ENCODE measurements around the gene ZPBP2.

Gene ZPBP2

DNA sequence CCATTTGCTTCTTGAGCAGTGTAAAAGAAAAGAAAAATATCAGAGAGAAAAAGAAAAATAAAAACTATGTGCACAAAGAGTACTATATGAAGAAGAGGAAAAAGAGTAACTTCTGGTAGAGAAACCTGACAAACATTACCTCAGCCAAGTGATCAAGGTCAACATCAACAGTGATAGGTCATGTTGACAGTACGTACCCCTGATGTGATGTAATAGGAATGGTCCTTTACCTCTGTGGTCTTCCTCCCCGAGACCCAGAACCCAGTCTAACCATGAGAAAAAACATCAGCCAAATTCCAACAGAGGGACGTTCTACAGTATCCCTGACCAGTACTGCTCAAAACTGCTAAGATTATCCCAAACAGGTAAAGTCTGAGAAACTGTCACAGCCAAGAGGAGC lies 46.0 kb downstream of the ZPBP2 start:
- no peak for DNase-seq
- no peak for ATAC-seq

DNA sequence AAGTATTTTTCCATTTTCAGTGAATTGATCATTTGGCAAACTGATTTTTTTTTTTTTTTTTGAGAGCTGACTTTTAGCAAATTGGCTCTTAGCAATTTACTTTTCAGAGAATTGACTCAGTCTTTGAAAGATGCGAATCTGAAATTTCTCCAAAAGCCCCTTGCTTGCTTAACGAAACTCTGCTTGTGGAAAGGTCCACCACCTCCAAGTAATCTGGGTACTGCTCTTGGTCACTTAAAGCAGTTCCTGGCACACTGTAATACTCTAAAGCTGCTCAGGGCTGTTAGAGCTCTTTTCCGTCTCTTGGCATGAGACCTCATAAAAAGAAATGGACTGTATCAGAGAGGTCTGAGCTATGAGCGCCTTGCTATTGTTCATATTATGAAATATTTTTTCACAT lies 47.6 kb downstream of the ZPBP2 start:
- peak; percentile 38 for ATAC-seq

DNA sequence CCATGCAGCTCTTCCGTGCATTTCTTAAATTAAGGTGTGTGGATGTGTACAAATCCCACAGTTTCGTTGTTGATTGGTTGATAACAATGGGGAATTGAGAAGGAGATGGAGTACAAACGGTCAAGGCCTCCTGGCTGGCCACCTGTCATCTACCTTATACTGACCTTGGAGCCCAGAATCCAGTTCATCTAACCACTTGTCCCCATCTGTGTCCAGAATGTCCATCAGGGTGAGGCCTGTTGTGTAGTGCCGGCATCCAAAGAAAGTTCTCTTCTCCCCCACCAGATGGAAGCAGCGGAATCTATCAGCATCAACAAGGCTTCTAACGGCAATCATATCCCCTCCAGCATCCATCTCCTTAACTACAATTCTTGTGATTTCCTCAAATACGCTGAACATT lies 48.9 kb downstream of the ZPBP2 start:
- DNase-seq (no peak), ATAC-seq (no peak)

More for the DNA sequence above, 47.6 kb downstream of the ZPBP2 start:
- no peak for DNase-seq

DNA sequence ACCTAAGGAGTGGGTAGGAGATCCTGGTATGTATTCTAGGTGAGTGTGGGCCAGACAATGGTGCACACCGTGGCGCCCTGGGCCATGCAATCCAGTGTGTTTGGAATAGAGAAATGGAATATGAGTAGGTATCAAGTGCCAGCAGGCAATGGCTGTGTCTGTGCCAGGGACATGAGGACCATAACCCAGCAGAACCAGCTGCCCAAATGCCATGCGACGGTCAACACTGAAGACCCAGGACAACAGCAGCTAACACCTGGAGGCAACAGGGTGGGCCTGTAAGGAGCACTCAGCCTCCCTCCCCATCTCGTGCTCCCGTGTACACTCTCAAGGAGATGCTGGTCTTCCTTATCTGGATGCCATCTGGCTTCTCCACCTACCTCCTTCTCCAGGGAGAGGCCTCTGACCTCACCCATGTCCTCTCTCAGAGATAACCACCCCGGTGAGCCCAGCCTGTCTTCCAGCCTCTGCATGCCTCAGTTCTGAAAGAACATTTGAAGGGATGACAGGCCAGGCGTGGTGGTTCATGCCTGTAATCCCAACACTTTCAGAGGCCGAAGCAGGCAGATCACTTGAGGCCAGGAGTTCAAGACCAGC lies 51.2 kb downstream of the ZPBP2 start:
- DNase-seq: no peak
- no peak for ATAC-seq

DNA sequence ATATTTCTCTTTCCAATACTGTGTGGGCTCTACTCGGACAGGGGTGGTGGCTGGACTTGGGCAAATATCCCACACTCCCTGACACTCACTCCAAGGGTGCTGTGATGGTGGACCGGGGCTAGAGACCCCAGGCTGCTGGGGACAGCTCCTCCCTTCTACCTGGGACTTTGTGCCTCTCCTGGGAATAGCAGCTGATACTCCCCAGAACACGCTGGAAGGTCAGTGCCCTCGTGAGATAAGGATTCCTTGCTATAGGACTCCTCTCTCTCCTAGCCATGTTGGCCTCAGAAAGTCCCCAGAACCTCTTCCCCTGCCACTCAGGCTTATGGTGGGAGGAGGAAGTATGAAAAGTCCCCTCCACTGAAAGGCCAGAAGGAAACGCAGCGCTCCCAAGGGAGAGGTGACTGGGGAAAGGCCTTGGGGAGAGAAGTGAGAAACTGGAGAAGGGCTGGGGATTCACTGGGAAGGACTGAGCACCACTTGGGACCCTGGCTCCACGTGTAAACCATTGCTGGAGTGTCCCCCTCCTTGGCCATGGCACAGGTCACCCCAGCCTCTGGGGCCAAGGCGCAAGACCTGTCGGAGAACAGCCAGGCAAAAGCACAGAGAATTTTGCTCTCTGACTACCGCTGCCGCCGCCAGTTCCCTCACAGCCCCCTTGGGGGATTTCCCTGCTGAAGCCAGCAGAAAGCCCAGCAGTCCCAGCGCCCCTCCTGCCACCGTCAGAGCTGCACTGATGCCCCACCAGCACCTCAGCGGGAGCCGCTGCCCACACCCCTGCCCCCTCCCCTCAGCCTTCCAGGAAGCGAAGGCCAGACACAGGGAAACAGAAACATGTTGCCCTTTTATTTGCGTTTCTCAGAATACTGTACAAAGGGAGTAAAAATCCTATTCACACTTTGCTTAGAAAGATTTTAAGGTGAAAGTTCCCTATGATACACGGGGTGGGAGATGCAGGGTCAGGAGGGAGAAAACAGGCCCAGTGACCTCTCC lies 52.5 kb downstream of the ZPBP2 start:
- ATAC-seq (peak; percentile 78), DNase-seq (peak; percentile 79)

DNA sequence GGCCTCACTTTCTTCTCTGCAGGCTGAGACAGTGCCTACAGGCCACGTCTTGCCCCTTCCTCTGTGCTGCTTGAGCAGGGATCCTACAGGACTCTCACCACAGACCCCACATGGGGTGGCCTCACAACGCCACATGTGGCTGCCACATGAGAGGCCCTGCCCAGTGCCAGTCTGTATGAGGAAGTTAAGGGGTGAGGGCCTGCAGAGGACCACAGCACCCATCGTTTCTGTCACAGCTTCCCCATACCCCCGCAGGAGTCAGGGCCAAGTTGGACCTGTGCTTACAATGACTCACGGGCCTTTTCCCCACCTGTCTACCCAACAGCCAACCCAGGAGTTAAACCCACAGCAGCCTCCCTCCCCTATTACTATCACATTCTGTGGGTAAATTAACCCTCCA lies 53.3 kb downstream of the ZPBP2 start:
- ATAC-seq: peak; percentile 69
- DNase-seq: peak; percentile 60

DNA sequence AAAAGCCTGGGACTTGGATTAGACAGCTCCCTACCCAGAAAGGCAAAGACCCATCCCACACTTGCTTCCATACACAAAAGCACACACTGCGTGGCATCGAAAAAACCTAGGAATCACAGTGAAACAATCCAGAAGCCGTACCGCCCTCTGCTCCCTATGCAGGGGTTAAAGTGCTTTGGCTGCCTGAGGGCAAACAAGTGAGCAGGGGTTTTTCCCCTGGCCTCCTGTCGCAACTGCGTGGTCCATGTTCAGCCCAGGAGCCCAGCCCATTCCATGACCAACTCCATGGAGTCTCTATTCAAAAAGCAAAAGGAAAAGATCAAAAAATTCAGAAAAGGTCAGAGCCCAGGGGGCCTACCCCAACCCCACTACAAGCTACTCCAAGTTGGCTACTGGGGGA lies 54.0 kb downstream of the ZPBP2 start:
- ATAC-seq: no peak
- DNase-seq: no peak

DNA sequence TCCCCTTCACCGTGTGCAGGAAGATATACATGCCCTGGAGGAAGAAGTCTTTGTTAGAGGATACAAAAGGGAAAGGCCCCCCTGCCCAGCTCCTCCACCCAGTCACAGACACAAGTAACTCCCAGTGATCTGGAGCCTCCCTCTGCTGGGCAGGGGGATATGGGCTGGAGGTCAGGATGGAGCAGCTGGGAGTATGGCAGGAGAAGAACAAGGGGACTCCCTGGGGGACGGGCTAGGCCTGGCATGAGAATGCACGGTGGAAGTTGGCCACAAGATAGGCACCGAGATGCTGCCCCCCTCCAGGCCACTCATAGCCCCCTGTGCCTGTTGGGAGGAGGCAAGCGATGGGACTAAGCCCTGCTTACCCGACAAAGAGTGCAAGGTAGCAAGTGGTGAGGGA lies 55.2 kb downstream of the ZPBP2 start:
- DNase-seq (no peak), ATAC-seq (no peak)

DNA sequence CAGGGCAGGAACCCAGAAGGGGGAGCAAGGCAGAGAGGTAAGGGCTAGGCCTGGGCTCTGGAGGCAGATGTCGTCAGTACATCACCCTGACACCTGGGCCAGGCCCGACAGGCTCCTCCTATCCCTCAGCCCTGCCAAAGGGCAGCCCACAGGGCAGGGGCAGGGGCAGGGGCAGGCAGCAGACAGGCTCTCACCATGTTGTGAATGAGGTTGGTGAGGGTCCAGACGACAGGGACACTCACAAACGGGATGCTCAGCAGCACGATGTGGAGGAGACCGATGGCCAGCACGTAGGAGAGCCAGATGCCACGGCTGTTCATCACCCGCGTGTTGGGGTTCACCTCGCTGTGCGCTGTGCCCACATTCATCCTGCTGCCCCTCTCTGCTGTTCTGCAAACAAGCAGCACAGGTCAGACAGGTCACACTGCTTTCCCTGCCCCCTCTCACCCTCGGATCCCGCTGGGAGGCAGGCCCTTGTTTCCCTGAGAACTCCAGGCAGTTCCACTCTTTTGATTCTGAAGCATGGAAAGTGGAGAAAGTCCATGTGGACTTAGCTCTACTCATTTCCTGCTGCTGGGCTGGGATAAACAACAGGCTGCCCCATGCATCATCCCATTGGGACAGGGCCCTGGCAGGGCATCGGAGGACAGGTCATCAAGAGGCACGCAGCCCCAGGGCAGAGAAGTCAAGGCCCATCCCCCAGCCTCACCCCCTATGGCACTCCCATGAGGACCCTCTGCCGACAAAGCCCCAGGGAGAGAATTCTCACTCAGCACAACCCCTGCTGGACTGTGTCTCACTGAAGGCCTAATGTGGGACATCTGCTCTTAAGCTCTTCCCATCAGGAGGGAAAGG lies 56.1 kb downstream of the ZPBP2 start:
- ATAC-seq (no peak), DNase-seq (no peak)

DNA sequence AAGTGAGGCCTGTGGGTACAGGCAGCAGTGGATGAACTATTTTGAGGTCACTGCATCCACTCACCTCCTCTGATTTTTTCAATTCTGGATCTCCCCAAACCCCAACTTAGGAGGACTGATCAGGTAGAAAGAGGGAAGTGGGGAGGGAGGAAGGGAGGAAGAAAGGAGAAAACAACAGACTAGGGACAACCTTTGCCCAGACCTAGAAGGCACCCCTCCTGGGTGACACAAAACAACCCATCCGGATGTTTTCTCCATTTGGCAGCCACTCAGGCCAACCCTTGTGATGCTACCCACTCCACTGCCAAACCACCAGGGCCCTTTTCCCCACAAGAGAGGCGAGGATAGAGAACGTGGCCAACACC lies 56.7 kb downstream of the ZPBP2 start:
- DNase-seq (no peak), ATAC-seq (no peak)

DNA sequence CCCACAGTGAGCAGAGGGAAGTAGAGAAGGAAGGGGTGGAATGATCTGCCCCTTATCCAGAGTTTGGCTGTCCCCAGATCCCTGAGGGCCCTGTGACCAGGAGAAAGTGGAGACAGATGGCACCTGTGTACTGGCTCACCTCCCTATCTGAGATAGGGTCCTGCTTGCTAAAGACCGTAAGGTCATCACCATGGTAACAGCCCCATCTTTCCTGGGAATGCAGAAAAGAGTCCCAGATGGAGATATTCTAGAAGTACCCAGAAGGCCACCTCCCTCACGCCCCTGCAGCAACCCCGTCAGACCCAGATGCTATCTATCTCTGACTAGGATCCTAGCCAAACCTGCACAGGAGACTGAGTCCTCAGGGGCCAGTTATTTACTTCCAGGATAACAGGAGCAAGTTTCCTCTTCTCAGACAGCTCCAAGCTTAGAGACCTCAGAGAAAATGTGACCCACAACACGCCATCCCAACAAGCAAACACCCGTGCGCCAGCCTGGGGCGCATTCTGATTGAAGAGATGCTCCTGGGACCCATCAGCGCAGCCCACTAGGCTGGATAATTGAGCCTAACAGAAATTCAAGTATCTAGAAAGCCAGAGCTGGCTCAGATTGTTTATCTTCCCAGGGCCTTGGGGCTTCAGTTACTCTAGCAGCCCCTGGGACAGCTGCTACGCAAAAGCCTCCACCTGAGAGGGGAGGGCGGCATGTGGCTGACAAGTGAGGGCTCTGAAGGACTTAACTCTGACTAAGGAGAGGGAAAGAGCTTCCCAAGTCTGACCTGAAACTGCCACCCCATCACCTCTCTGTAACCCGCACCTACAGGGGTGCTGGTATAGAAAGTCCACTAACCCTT lies 57.5 kb downstream of the ZPBP2 start:
- ATAC-seq (no peak), DNase-seq (no peak)

DNA sequence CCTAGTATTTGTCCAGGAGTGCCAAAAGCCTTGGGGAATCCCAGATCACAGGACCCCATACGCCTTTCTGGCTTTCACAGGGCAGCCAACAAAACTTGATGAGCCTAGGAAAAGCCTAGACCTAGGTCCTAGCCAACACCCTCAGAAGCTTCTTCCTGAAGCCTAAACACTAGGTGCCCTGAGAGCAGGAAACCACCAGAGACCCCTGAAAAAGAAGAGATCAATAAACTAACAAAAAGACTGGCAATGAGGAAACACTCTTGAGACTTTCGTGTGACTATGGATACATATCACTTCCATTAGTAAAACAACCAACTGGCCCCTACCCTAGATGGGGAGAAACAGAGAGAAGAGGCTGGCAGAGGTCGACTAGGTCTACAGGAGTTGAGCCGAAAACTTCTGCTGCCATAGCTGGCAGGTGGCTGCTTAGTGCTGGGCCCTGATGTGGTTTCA lies 58.2 kb downstream of the ZPBP2 start:
- ATAC-seq (peak; percentile 25), DNase-seq (no peak)

DNA sequence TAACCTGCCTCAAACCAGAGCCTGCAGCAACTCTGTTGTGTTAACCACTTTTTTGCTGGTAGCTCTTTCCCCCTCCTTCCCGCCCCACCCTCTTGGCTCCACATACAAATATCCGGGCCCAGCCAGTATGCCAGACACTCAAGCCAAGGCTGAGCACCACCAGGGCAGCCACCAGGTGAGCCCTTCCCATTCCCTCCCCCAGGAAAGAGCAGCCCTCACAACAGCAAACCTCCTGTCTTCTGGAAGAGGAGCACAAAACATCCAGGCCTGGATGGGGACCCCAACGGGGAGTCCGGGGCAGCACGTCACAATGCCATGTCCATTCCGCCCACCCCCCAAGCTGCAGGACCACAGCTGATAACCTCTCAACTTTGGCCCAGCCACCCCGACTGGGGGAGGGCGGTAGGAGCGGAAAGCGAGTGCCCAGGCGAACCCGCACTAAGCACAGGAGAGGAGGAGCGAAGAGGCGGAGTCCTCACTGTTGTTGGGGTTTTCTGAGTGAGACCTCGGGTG lies 58.6 kb downstream of the ZPBP2 start:
- ATAC-seq: peak; percentile 37

More for the DNA sequence above, 58.6 kb downstream of the ZPBP2 start:
- DNase-seq: peak; percentile 61

Measured in stimulated activated naive CD8-positive, alpha-beta T cell treated with anti-CD3 and anti-CD28 coated beads, Interleukin-15, Interleukin-2, amounts not matched to agents 100 U/mL and 50 U/mL, for 24 hours (primary cell).